Activated T-helper 2 cell treated with anti-CD3 and anti-CD28 coated beads, Interferon-gamma antibody, Interleukin-2, Interleukin-4, amounts not matched to agents 10 μg/mL and 5 μg/mL and 100 μg/mL, durations not matched to agents 14 hours and 24 hours and 36 hours (primary cell): ENCODE measurements around the gene AKR1A1. TPM values are rescaled to one million over a fixed set of nuclear protein-coding genes. Genes with fewer than 3 reads are reported as not detected.

Source experiments
- DNase-seq: peaks from one replicate; pipeline ENCODE4 v3.0.0; 2021; ENCODE audit warnings: low spot score
- H3K27ac Mint-ChIP-seq: one replicate; pipeline ENCODE4 v1.8.0; 2021; ENCODE audit warnings: mixed read lengths
- H3K27me3 Mint-ChIP-seq: one replicate; pipeline ENCODE4 v1.8.0; 2021; ENCODE audit warnings: low read depth, mixed read lengths
- H3K36me3 Mint-ChIP-seq: one replicate; pipeline ENCODE4 v1.8.0; 2021; ENCODE audit warnings: low read depth, mixed read lengths
- H3K4me1 Mint-ChIP-seq: one replicate; pipeline ENCODE4 v1.8.0; 2021; ENCODE audit warnings: low read depth, mixed read lengths
- H3K4me3 Mint-ChIP-seq: one replicate; pipeline ENCODE4 v1.8.0; 2021; ENCODE audit warnings: low read depth, mild to moderate bottlenecking, moderate library complexity, mixed read lengths
- H3K9me3 Mint-ChIP-seq: one replicate; pipeline ENCODE4 v1.8.0; 2021; ENCODE audit warnings: mixed read lengths
- intact Hi-C: fragments of 100-400 bp; cut with micrococcal nuclease; formaldehyde crosslinking; loops from one replicate; pipeline ENCODE4 v1.15.1; 2023
- total RNA-seq: library from RNA; stranded (reverse); gene quantifications from 2 replicates; pipeline ENCODE4 v1.2.3, GENCODE V29; 2022

The AKR1A1 gene
- total RNA-seq, 1 donor from 2014 or later, result 210 TPM

DNA sequence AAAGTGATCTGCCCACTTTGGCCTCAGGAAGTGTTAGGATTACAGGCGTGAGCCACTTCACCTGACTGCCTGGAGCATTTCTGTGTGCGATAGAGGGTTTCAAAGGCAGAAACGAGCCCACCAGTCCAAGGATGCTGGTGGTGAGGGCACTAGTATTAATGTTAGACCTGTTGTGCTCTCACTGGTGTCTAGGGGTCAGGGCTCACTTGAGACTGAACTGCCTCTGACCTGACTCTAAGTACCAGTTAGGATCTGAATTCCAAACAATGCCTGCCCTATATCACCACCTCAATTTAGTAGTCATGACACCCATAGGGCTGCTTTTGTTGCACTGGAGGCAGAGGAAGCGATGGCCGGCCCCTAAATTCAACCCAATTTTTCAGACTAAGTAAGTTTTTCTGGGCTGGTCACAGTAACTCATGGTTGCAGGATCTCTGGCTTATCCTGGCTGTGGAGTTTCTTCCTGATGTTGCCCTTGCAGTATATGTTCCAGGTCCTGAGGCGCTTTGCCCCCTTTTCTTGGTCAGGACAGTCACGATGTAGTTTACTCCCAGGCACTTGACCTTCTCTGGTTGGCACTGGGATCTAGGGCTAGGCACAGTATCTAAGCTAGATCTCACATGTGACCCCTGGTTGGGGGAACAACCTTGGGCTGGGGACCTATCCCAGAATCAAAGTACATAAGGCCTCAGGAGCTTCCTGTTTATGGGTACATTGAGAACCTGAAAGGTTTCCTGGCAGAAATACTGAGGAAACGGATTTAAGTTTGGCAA is 68.7 kb downstream of the AKR1A1 start:
- no peaks in the 10 kb centered on the region for H3K9me3 Mint-ChIP-seq
- H3K27me3 Mint-ChIP-seq, result no peaks in the 10 kb centered on the region
- no peak for DNase-seq
- intact Hi-C loops, result no loop called here
- peaks cover 55% of the 10 kb centered on the region for H3K36me3 Mint-ChIP-seq
- H3K4me3 Mint-ChIP-seq, result no peak overlapping the region
- no peak overlapping the region for H3K27ac Mint-ChIP-seq
- no peaks in the 10 kb centered on the region for H3K4me1 Mint-ChIP-seq

Other genes starting within 250 kb of the AKR1A1 start
- 26.8 and 29.0 TPM in 2 replicates for gene HPDL, start 223.9 kb upstream of the AKR1A1 start, total RNA-seq
- gene TOE1, start 210.7 kb upstream of the AKR1A1 start, total RNA-seq, result 26.3 and 29.3 TPM in 2 replicates
- gene MUTYH, start 210.4 kb upstream of the AKR1A1 start, total RNA-seq, result 50.1 and 50.9 TPM in 2 replicates
- 2.3 and 2.9 TPM in 2 replicates for gene TESK2, start 59.7 kb upstream of the AKR1A1 start, total RNA-seq
- gene CCDC163, start 50.8 kb upstream of the AKR1A1 start, total RNA-seq, result 3.5 and 4.0 TPM in 2 replicates
- 8.0 and 9.4 TPM in 2 replicates for gene MMACHC, start 50.5 kb upstream of the AKR1A1 start, total RNA-seq
- gene PRDX1, start 28.9 kb upstream of the AKR1A1 start, total RNA-seq, result 703 and 712 TPM in 2 replicates
- 253 and 265 TPM in 2 replicates for gene NASP, start 33.2 kb downstream of the AKR1A1 start, total RNA-seq
- gene CCDC17, start 73.2 kb downstream of the AKR1A1 start, total RNA-seq, result 2.5 and 2.8 TPM in 2 replicates
- 100 and 103 TPM in 2 replicates for gene GPBP1L1, start 135.7 kb downstream of the AKR1A1 start, total RNA-seq
- gene TMEM69, start 137.4 kb downstream of the AKR1A1 start, total RNA-seq, result 26.8 and 28.9 TPM in 2 replicates
- gene IPP, start 199.8 kb downstream of the AKR1A1 start, total RNA-seq, result 14.7 and 15.6 TPM in 2 replicates